Measurements from ENCODE around the gene SERPINB10.

Gene SERPINB10

GRCh38 chr18:63869374-63869773, 38.4 kb upstream of the SERPINB10 start:
- no peaks in the 10 kb centered on the region for H3K36me3 ChIP-seq (ENCODE audit: insufficient read depth, low read length)

GRCh38 chr18:63869851-63870250, 37.9 kb upstream of the SERPINB10 start:
- H3K27ac ChIP-seq (ENCODE audit: low read depth, low read length, poor library complexity, severe bottlenecking), result no peak overlapping the region
- H3K9ac ChIP-seq (ENCODE audit: low read length), result no peak overlapping the region
- H3K4me3 ChIP-seq (ENCODE audit: low read depth, low read length, poor library complexity, severe bottlenecking), result no peak overlapping the region
- TF ChIP-seq CTCF (IDR thresholded peaks at IDR 0.05; ENCODE audit: low read length) (no peak), EZH2 (IDR thresholded peaks at IDR 0.05; ENCODE audit: borderline replicate concordance, low read length) (no peak)
- no peaks in the 10 kb centered on the region for H3K9me3 ChIP-seq (ENCODE audit: low read length)
- H3K27me3 ChIP-seq (ENCODE audit: insufficient read depth, low read length), result no peaks in the 10 kb centered on the region
- no peaks in the 10 kb centered on the region for H3K79me2 ChIP-seq (ENCODE audit: insufficient read depth, low read length)
- no peak overlapping the region for H3K4me2 ChIP-seq (ENCODE audit: low read length)
- H2AFZ ChIP-seq (ENCODE audit: low read length), result no peak overlapping the region
- H4K20me1 ChIP-seq (ENCODE audit: insufficient read depth, low read length), result no peaks in the 10 kb centered on the region
- no peaks in the 10 kb centered on the region for H3F3A ChIP-seq (ENCODE audit: insufficient read depth, low read length)
- H3K36me3 ChIP-seq (ENCODE audit: insufficient read depth, low read length), result no peaks in the 10 kb centered on the region
- no peaks in the 10 kb centered on the region for H3K4me1 ChIP-seq (ENCODE audit: insufficient read depth, low read length, severe bottlenecking)
- H3K9me2 ChIP-seq (ENCODE audit: low read depth, low read length), result no peaks in the 10 kb centered on the region

More at GRCh38 chr18:63869374-63869773, 38.4 kb upstream of the SERPINB10 start:
- Histone ChIP-seq H3K79me2 (ENCODE audit: insufficient read depth, low read length) (no peaks in the 10 kb centered on the region), H3K9me2 (ENCODE audit: low read depth, low read length) (no peaks in the 10 kb centered on the region), H3K9ac (ENCODE audit: low read length) (no peak overlapping the region), H3K4me2 (ENCODE audit: low read length) (no peak overlapping the region), H4K20me1 (ENCODE audit: insufficient read depth, low read length) (no peaks in the 10 kb centered on the region), H3K27me3 (ENCODE audit: insufficient read depth, low read length) (no peaks in the 10 kb centered on the region), H3K4me1 (ENCODE audit: insufficient read depth, low read length, severe bottlenecking) (no peaks in the 10 kb centered on the region), H2AFZ (ENCODE audit: low read length) (no peak overlapping the region), H3K4me3 (ENCODE audit: low read depth, low read length, poor library complexity, severe bottlenecking) (no peak overlapping the region), H3K27ac (ENCODE audit: low read depth, low read length, poor library complexity, severe bottlenecking) (no peak overlapping the region), H3F3A (ENCODE audit: insufficient read depth, low read length) (no peaks in the 10 kb centered on the region), H3K9me3 (ENCODE audit: low read length) (no peaks in the 10 kb centered on the region)
- no peak for TF ChIP-seq CTCF (IDR thresholded peaks at IDR 0.05; ENCODE audit: low read length)

- no peak overlapping the region for H3K4me3 ChIP-seq (ENCODE audit: low read depth, low read length, poor library complexity, severe bottlenecking)
- H3K4me1 ChIP-seq (ENCODE audit: insufficient read depth, low read length, severe bottlenecking), result no peaks in the 10 kb centered on the region
- no peak overlapping the region for H3K4me2 ChIP-seq (ENCODE audit: low read length)
- H3K27ac ChIP-seq (ENCODE audit: low read depth, low read length, poor library complexity, severe bottlenecking), result no peak overlapping the region
- H3K79me2 ChIP-seq (ENCODE audit: insufficient read depth, low read length), result no peaks in the 10 kb centered on the region
- H3K27me3 ChIP-seq (ENCODE audit: insufficient read depth, low read length), result no peaks in the 10 kb centered on the region
- H3K9me2 ChIP-seq (ENCODE audit: low read depth, low read length), result no peaks in the 10 kb centered on the region
- H3K9ac ChIP-seq (ENCODE audit: low read length), result no peak overlapping the region
- no peak overlapping the region for H2AFZ ChIP-seq (ENCODE audit: low read length)
- no peaks in the 10 kb centered on the region for H3K36me3 ChIP-seq (ENCODE audit: insufficient read depth, low read length)
- no peaks in the 10 kb centered on the region for H3K9me3 ChIP-seq (ENCODE audit: low read length)
- H4K20me1 ChIP-seq (ENCODE audit: insufficient read depth, low read length), result no peaks in the 10 kb centered on the region
- no peaks in the 10 kb centered on the region for H3F3A ChIP-seq (ENCODE audit: insufficient read depth, low read length)
- TF ChIP-seq EZH2 (IDR thresholded peaks at IDR 0.05; ENCODE audit: borderline replicate concordance, low read length) (no peak), CTCF (IDR thresholded peaks at IDR 0.05; ENCODE audit: low read length) (no peak)
Observed at GRCh38 chr18:63871836-63872235, 35.9 kb upstream of the SERPINB10 start.

All from OCI-LY1 (cell line).